Measurements from ENCODE around the gene TBCA.
"Not testable (repeated sequence)": the region's sequence is repeated elsewhere in the genome, so short reads cannot be mapped to it uniquely, and the experiment has no call there.

Gene TBCA

DNA sequence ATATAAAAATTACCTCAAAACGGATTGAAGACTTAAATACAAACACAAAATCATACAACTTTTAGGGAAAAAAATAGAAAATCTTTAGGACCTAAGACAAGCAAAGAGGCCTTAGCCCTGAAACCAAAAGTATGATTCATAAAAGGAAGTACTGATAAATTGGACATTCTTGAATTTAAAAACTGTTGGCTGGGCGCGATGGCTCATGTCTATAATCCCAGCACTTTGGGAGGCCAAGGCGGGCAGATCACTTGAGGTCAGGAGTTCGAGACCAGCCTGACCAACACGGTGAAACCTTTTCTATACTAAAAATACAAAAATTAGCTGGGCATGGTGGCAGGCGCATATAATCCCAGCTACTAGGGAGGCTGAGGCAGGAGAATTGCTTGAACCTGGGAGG lies 76.6 kb downstream of the TBCA start:
- DNase-seq = not testable (repeated sequence)

DNA sequence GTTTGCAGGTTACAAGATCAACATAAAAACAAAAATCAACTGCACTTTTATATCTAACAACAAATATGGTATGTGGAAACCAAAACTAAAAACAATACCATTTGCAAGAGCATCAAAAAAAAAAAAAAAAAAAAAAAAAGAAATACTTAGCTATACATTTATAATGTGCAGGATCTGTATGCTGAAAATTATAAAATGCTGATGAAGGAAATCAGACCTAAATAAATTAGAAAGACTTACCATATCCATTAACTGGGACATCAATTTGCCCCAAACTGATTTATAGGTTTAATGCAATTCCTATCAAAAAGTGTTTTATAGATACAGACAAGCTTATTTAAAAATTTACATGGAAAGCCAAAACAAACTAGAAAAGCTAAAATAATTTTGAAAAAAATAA lies 77.2 kb downstream of the TBCA start:
- DNase-seq = no peak

DNA sequence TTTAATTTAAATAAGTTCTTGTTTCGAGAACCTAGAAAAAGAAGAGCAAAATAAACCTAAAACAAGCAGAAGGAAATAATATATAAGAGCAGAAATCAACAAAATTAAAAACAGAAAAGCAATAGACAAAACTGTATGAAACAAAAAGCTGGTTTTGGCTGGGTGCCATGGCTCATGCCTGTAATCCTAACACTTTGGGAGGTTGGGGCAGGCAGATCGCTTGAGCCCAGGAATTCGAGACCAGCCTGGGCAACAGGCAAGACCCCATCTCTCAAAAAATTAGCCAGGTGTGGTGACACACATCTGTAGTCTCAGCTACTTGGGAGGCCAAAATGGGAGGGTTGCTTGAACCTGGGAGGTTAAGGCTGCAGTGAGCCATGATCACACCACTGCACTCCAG lies 78.4 kb downstream of the TBCA start:
- no peak for DNase-seq

DNA sequence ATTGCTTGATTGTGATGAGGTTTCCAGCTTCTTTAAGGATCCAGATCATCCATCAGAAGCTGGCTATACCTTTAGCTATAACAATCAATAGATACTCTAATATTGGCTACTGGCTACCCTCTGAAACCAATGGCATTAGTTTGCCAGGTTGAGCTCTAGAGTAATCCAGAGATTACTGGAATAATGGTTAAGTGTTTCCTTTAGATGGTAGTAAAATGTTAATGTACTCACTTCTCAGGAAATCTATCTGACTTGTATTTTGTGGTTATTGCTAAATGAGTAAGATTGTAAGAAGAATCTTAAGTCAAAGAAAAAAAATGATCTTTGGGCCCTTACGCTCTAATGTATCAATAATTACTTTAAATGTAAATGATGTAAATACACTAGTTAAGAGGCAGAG lies 80.0 kb downstream of the TBCA start:
- DNase-seq = no peak

DNA sequence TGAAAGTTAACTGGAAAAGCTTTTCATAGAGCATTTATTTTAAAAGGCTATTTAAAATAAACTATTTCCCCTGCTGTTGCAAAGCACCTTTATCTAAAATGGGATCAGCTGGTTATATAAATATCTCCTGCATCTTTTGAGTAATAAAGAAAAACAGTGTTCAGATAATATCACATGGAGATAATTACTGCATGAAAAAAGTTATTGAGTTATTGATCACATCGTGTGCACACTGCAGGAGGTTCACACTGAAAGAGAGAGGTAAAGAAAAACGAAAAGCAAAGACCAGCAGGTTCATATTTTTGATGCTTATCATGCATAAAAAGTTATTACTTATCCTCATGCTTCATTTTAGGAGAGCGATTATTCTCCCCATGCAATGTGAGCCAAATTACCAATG lies 82.2 kb downstream of the TBCA start:
- DNase-seq = no peak

DNA sequence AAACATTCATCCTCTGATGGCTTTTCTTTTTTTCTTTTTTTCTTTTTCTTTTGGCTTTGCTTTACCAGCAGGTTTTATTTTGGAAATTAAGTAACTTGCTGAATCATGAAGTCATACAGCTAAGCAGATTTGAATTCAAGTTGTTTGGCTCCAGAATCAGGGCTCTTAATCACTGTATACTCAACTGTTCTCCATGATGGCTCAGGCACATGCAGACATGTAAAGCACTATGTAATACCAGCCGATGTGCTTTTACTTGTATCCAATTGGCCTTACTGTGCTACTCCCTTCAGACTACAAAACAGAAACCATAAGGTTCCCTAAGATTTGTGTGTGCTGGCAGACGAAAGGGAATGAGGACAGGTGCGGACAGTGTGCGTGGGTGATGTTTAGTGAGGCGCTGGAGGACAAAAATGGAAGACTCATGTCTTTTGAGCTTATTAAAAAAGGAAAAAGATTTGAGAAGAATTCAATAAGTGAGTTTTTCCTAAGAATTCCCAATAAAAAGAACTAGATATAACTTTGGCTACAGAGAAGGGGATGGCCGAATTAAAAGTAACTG lies 92.9 kb downstream of the TBCA start:
- DNase-seq = no peak

DNA sequence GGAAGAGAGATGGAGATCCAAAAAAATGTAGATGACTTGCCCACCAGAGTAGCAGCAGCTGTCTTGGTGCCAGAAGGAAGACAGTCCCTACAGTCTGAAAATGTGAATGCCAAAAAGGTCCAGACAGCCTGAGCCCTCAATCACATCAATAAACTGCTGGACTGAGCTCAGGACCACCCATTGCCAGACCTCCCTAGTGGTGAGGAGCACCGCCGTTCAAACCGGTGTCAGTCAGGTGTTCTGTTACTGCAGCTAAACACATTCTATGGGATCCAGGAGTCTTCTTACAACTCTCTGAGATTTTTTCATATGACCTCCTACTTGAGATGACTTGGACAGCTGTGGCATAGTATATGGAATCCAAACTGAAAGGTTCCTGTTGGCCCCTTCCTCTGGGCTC lies 105.6 kb downstream of the TBCA start:
- no peak for DNase-seq

DNA sequence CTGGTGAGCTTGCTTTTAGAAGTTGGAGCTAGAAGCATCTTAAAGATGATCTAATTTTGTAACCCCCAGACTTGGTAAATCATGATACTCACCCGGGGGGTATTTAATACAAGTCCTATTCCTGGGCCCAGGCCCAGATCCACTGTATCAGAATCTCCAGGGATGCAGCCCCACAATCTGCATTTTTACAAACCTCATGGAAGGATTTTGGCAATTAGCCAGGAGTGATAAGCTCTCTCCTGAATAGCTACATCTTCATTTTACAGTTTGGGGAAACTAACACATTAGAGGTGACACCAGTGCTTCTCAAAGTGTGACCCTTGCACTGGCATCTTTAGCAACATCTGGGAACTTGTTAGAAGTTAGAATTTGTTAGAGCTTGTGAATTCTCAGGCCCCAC lies 106.5 kb downstream of the TBCA start:
- no peak for DNase-seq

DNA sequence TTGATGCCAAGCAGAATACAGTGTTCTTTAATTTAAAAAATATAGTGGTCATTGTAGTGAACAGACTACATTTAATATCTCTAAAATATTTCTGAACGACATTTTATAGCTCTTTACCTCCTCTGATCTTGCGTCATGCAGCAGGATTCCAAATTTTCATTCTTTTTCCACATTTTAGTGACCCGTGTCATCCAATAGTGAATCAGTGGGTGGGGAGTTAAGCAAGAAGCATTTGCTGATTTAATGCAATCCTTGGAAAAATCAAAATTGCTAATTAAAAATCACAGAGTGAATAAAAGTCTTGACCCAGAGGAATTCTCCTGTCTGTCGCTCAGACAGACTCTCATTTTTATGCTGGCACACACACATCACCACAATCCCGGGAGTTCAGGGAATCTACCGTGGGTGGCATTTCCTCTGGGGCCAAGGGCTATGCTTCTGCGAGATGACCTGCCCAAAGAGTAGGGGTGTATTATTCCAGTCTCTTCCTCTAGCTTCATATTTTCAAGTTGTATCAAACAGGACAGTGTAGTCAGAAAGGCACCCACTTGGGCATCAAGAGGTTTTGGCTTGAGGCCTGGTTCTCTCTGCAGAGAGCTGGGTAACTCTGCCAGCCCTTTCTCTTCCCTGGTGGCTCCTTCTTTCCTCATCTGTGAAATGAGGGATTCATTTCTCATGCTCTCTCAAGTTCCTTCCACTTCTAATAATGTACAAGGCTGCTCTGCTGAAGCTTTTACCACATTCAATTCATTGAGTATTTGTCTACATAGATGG lies 112.9 kb downstream of the TBCA start:
- DNase-seq = no peak

DNA sequence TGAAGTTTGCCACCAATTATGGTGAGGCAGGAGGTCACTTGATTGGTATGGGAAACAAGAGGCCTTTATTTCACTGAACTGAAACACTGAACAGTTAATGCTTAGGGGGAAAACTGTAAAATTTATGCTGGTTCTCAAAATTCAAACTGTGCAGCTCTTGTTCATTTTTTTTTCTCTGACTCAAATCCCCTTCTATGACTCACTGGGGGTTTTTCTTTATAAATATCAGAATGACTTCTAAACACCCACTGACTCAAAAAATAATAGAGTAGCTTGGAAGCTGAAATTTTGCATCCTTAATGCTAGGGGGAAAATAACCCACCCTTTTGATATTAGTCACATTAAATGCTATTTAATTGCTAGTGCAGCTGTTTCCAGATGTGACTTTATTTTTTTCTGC lies 113.5 kb downstream of the TBCA start:
- no peak for DNase-seq

DNA sequence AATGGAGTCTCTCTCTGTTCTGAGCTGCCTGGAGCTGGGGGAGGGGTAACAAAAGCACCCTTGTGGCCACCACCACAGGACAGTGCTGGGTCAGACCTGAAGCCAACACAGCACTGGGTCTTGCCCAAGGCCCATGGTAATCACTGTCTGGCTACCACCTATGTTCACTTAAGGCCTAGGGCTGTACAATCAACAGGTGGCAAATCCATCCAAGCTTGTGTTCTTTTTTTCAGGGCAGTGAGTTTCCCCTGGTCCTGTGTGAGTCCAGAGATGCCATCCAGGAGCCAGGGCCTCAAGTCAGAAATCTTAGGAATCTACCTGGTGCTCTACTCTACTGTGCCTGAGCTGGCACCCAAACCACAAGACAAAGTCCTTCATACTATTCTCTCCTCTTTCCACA lies 117.5 kb downstream of the TBCA start:
- no peak for DNase-seq

DNA sequence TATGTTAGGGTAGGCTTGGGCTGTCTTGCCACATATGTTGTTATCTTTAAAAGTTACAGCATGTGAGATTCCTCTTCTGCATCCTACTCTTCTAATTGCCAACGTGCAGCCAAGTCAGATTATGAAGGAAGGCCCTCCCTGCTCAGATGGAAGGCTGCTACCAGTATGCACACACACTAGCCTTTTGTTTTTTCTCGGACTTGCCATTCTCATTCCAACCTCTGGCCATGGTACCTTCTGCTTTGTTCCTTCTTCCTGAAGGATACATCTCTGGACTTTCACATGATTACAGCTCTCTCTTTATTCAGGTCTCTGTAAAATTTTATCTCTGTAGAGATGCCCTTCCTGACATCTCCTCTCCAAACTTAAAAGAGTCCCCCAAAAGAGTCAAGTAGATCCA lies 124.8 kb downstream of the TBCA start:
- DNase-seq = no peak

DNA sequence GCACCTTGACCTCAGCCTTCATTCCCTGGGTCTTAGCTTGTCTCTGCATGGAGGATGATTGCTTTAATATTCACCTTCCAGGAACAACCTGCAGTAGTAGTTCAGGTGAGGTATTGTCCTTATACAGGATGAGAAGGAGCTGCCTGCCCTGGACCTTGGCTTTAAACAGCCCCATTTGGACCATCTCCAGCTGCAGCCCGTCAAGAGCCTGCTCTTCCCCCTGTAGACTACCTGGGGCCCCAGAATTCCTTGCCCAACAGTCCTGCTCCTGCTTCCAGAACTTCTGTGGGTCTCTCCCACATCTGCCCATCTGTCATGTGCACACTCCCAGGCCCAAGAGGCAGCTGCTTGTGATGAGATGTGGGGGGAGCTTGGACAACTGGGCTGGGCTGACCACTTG lies 125.5 kb downstream of the TBCA start:
- DNase-seq = no peak

DNA sequence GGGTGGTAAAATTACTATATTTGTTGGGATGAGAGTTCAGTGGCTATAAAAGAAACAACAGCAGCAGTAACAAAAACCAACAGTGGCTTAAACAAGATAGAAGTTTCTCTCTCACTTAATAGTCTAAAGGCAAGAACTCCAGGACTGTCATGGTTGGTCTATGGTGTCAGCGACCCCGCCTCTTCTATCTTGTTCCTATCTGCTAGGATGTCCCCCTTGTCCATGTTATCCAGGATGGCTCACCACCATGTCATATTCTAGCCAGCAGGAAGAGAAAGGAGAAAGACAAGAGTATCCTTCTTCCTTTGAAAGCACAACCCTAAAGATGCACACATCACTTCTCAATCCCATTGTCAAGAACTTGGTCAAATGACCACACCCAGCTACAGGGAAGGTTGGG lies 126.4 kb downstream of the TBCA start:
- no peak for DNase-seq

DNA sequence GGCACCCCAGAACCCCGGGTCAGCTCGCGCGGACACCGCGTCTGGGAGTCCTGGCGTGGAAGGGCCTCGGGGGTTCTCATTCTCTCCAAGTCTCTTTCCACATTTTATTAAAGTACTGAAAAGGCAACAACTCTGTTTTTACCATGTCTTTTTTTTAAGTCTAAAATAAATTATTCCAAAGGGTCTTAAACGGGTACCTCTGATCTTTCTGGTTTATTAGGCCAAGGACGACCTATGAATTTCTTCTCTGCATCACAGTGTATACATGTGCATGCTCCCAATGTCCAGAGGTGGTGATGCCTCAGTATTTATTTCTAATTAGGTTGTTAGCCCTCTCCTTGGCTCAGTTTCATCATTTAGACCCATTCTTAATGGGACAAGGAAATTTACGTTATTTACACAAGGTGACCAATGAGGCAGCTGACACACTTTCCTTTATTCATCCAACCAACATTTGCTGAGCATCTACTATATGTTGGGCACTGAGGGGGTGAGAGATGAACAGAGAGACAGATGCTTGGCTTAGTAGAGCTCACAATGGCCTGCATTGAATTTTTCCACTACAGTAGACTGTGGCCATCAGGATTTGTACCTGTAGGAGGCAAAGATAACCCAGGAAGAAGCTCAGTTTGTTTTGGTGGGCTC lies 130.0 kb downstream of the TBCA start:
- DNase-seq = no peak

DNA sequence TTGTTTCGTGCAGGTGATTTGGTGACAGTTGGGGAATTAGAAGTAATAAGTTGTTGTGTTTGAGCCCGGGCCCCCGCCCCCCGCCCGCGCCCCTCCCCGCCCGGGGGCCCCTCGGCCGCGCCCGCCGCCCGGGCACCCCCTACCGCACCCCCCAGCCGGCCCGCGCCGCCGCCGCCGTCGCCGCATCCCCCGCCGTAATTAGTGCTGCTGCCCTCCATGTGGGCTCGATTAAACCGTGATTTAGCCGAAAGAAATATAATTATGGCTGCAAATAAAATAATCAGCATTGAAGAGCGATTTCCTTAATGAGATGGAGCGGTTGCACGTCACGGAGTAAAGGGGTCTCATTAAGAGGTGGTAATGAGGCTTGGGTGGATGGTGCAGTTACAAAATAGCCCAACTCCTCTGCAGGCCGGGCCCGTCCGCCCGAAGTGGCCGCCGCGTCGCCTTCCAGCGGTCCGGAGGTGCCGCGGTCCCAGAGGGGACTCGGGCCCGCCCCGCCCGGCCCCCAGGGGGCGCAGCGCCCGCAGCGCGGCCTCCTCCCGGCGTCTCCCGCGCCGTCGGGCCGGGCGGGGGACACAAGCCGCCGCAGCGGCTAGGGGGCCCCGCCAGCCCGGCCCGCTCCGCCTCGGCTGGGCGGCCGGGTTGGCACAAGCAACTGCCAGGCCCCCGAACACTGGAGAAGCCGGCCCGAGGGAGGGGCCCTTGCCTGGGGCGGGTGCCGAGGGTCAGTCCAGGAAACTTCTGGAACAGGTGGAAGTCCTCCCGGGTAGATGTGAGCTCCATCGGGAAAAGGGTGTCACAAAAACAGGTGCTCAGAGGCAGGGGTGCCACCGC lies 130.8 kb downstream of the TBCA start:
- DNase-seq = no peak

DNA sequence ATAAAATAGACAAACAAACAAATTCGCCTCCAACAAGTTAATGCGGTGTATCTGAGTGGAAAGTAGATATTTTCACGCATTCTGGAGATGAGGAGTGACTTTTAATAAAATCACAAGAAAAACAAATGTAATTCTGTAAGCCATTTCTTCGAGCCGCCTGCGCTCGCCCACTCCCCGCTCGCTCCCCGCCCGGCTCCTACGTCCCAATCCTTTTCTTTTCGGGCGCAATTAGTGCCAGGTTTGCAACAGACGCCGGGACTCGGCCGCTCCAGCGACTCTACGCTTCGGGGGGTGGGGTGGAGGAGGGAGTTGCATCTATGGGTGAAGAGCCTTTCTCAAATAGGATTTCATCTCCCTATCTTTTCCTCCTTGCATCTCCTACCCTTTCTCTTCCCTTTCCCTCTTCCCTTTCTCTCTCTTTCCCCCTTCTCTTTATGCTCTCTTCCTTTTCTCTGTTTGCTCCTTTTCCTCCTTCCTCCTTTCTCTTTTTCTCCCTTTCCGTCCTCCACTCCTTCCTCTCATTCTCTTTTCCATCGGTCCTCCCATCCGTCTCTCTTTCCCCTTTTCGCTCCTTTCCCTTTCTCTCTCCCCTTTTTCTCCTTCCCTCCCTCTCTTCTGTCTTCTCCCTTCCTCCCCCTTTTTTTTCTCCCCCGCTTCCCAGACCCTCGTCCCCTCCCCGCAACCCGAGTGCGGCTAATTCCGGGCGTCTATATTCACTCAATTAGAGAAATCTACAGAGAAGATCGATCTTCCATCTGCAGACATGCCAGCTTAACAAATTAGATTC lies 131.6 kb downstream of the TBCA start:
- DNase-seq = no peak

DNA sequence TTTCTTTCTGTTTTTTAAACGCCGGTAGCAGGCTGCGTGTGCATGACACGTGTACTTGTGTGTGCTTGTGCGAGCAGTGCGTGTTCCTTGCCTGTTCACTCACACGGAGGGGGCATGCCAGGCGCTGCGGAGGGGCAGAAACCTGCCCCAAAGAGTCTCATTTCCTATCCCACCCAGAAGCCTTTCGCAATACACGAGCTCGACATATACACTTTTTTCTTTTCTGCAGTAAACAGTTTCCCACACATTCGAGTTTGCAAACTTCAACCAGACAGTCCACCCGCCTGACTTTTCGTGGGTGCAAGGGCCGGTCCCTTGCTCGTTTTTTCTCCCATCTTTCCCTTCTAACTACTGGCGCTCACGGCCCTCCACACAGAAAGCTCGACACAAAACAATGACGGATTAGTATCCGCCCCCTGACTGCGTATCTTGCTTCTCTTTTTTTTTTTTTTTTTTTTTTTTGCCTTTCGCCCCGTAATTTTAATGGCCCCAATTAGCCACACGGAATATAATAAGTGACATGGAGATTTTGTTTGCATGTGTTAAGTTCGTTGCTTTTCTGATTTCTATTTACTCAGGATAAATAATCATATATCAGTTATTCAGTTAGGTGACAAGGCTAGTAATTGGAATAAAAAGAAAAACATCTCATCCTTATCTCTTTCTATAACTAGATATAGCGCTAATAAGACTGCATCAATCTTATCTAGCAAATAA lies 132.3 kb downstream of the TBCA start:
- DNase-seq = no peak

DNA sequence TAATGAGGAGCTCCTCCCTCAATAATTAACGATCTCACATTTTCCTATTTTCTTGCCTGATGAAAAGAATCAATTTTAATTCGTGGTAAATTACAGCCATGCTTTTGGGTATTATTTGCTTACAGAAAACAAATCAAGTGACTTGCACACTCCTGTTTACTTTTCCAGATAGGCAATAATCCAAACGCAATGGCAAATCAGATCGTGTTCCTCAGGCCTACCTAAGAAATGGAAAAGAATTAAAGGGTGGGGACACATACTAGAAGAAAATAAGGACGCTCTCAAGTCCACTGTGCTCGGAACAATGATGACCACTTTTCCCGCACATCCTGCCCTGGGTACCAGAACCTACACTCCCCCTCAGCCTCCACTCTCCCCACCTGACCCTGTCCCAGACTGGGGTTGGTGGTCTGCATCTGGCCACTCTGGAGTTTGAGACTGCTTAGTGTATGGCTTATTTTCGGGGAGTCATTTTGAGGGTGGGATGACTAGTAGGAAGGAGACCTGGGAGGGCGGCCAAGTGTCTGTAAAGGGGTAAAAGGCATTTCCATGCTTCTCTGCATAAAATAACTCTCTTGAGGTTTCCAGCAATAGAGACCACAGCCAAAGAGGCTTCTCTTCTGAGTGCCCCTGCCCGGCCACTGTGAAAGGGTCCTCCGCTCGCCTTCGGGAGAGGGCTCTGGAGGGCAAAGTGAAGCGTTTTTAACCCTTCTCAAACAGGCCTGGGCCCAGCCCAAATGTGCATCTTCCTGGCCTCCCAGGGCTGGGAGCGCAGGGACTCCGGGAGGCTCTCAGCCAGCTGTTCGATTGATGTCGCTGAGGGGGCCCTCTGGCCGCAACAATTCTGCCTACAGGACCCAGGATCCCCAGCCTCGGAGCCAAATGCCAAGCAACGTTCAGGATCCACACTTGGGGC lies 133.1 kb downstream of the TBCA start:
- no peak for DNase-seq

DNA sequence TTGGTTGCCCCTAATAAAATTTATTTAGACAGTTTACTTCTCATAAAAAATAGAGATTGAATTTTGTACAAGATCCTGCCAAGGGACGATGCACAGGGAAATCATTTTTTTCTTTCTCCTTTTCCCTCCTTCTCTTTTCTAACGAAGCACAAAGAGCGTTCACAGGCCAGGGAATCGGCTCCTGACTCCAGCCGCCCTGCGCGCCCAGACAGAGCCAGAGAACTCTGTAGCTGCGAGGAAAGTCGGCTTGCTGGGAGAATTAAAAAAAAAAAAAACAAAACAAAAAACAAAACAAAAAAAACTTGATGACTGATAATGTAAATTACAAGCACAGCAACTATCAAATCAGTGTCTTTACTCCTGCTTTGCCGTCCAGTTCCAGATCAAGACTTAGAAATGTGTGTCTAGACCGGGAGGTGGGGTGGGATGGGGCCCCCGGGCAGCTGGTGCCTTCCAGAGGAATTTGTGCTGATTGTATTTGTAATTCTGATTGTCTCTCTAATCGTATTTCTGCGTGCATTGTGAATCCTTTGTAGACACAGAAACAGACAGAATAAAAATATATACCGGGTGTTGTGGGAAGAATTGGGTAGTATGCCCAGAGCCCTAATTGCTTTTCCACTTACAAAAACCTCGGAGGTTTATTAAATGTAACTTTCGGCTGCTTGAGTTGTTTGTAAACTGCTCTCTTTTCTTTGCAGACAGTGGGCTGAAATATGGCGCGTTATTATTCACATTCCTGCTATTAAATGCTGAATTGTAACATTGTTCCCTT lies 134.0 kb downstream of the TBCA start:
- no peak for DNase-seq

Data from CD4-positive, alpha-beta T cell treated with Interleukin-4 for 4 hours (primary cell).